Hepatocyte (in vitro differentiated cells): ENCODE measurements around the gene PCSK6. TPM values are rescaled to one million over a fixed set of nuclear protein-coding genes. Genes with fewer than 3 reads are reported as not detected.

ENCODE experiments used
- DNase-seq: peaks from one replicate; pipeline ENCODE4 v3.0.0-alpha.2; 2016; ENCODE audit warnings: low spot score
- H2AFZ ChIP-seq: fragments of 200-600 bp; sonication (generic); 2 replicates; pipeline ENCODE4 v1.6.0; 2016; ENCODE audit warnings: antibody characterized with exemption, mild to moderate bottlenecking
- H3K27ac ChIP-seq: fragments of 200-600 bp; sonication (generic); 2 replicates; pipeline ENCODE4 v1.5.1; 2016; ENCODE audit warnings: mild to moderate bottlenecking
- H3K27me3 ChIP-seq: fragments of 200-600 bp; sonication (generic); 2 replicates; pipeline ENCODE4 v1.6.1; 2016
- H3K36me3 ChIP-seq: fragments of 200-600 bp; sonication (generic); replicated peaks from 2 replicates; pipeline ENCODE4 v1.5.1; 2016; ENCODE audit warnings: low read depth; ENCODE audit not compliant: insufficient read depth
- H3K4me1 ChIP-seq: fragments of 200-600 bp; sonication (generic); 2 replicates; pipeline ENCODE4 v1.5.1; 2016; ENCODE audit warnings: mild to moderate bottlenecking, moderate library complexity; ENCODE audit not compliant: insufficient read depth
- H3K4me2 ChIP-seq: fragments of 200-600 bp; sonication (generic); 2 replicates; pipeline ENCODE4 v1.6.0; 2016
- H3K4me3 ChIP-seq: fragments of 200-600 bp; sonication (generic); 2 replicates; pipeline ENCODE4 v1.5.1; 2016; ENCODE audit warnings: mild to moderate bottlenecking
- H3K79me2 ChIP-seq: fragments of 200-600 bp; sonication (generic); 2 replicates; pipeline ENCODE4 v1.6.0; 2017; ENCODE audit warnings: mild to moderate bottlenecking
- H3K9me2 ChIP-seq: fragments of 200-600 bp; sonication (generic); replicated peaks from 2 replicates; pipeline ENCODE4 v1.6.0; 2017; ENCODE audit warnings: mild to moderate bottlenecking; ENCODE audit not compliant: insufficient read depth
- H3K9me3 ChIP-seq: fragments of 200-600 bp; sonication (generic); 2 replicates; pipeline ENCODE4 v1.5.1; 2016; ENCODE audit warnings: low read depth, mild to moderate bottlenecking
- H4K20me1 ChIP-seq: fragments of 200-600 bp; sonication (generic); 2 replicates; pipeline ENCODE4 v1.6.0; 2016; ENCODE audit warnings: mild to moderate bottlenecking; ENCODE audit not compliant: insufficient read depth, poor library complexity, severe bottlenecking
- EZH2 ChIP-seq: fragments of 200-600 bp; sonication (generic); IDR thresholded peaks from 2 replicates; pipeline ENCODE4 v1.6.1; 2016; ENCODE audit warnings: antibody characterized with exemption, mild to moderate bottlenecking, borderline replicate concordance
- EZH2phosphoT487 ChIP-seq: fragments of 200-600 bp; sonication (generic); IDR thresholded peaks from one replicate; pipeline ENCODE4 v1.6.1; 2018; ENCODE audit warnings: antibody characterized with exemption, mild to moderate bottlenecking, low read depth, moderate library complexity; ENCODE audit not compliant: unreplicated experiment, severe bottlenecking
- WGBS: methylation state at CpG from one replicate; pipeline ENCODE4 v1.1.6; 2016; ENCODE audit warnings: low lambda C conversion rate; ENCODE audit errors: missing lambda C conversion rate; 5-methylcytosine and 5-hydroxymethylcytosine counted together
- polyA plus RNA-seq: library from polyadenylated mRNA; unstranded; fragments of >200 nt; fragmentation: Nextera tagmentation; extraction: Ambion mirVana; gene quantifications from 2 replicates; pipeline ENCODE4 v1.2.1, GENCODE V29; 2016
- total RNA-seq: library from RNA; depleted of rRNA; stranded (reverse); fragments of >200 nt; gene quantifications from 2 replicates; pipeline ENCODE4 v1.2.3, GENCODE V29; 2014
- TF ChIP-seq, protein P1 (sequence below): fragments of 200-600 bp; sonication (generic); IDR thresholded peaks from 2 replicates; pipeline ENCODE4 v1.5.1; 2016; ENCODE audit warnings: antibody characterized with exemption, mild to moderate bottlenecking; ENCODE audit not compliant: poor library complexity

PCSK6 gene
- total and polyA plus RNA-seq, 2 experiments from 2014 or later = 31.7 to 40.5 TPM

DNA sequence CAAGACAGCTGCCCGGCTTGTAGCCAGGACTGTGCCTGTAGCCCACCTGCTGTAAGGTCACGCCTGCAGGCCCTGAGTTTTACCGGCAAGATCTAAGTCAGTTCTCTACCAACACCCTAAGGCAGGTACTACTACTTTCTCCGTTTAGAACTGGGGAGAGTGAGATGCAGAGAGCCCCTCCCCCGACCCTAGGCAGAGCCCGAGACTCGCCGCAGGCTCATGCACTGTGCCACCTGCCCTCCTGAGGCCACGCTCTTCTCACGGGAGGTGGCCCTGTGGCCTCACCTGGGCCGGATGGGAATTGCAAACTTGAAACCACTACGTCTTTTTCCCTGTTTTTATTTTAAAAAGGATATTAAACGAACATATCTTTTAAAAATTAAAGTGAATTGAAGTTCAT is 36.9 kb upstream of the PCSK6 start:
- Histone ChIP-seq H3K9me3 (no peaks in the 10 kb centered on the region), H3K36me3 (no peaks in the 10 kb centered on the region), H4K20me1 (no peaks in the 10 kb centered on the region), H3K79me2 (no peaks in the 10 kb centered on the region), H3K4me2 (no peak overlapping the region), H2AFZ (no peak overlapping the region), H3K27me3 (no peaks in the 10 kb centered on the region), H3K27ac (no peak overlapping the region), H3K9me2 (no peaks in the 10 kb centered on the region), H3K4me1 (peaks cover 16% of the 10 kb centered on the region), H3K4me3 (no peak overlapping the region)
- DNase-seq = no peak
- 87% methylated on average over 13 of the region's 13 CpGs for WGBS
- TF ChIP-seq, protein P1, sequence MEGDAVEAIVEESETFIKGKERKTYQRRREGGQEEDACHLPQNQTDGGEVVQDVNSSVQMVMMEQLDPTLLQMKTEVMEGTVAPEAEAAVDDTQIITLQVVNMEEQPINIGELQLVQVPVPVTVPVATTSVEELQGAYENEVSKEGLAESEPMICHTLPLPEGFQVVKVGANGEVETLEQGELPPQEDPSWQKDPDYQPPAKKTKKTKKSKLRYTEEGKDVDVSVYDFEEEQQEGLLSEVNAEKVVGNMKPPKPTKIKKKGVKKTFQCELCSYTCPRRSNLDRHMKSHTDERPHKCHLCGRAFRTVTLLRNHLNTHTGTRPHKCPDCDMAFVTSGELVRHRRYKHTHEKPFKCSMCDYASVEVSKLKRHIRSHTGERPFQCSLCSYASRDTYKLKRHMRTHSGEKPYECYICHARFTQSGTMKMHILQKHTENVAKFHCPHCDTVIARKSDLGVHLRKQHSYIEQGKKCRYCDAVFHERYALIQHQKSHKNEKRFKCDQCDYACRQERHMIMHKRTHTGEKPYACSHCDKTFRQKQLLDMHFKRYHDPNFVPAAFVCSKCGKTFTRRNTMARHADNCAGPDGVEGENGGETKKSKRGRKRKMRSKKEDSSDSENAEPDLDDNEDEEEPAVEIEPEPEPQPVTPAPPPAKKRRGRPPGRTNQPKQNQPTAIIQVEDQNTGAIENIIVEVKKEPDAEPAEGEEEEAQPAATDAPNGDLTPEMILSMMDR = no peak
- TF ChIP-seq EZH2phosphoT487 = no peak
- TF ChIP-seq EZH2 = no peak

- Histone ChIP-seq H4K20me1 (no peaks in the 10 kb centered on the region), H3K4me3 (no peak overlapping the region), H3K4me2 (no peak overlapping the region), H3K4me1 (peaks cover 16% of the 10 kb centered on the region), H3K27me3 (no peaks in the 10 kb centered on the region), H3K36me3 (no peaks in the 10 kb centered on the region), H2AFZ (no peak overlapping the region), H3K9me3 (no peaks in the 10 kb centered on the region), H3K9me2 (no peaks in the 10 kb centered on the region), H3K79me2 (no peaks in the 10 kb centered on the region), H3K27ac (no peak overlapping the region)
- WGBS = 92% methylated on average over 8 of the region's 8 CpGs
- DNase-seq = no peak
- TF ChIP-seq EZH2phosphoT487 (no peak), EZH2 (no peak)
- TF ChIP-seq, protein P1 = no peak
Measured at GRCh38 chr15:101526021-101526420, 36.5 kb upstream of the PCSK6 start.

- no peaks in the 10 kb centered on the region for H3K9me2 ChIP-seq
- H3K27ac ChIP-seq = no peak overlapping the region
- H3K4me1 ChIP-seq = peaks cover 16% of the 10 kb centered on the region
- TF ChIP-seq, protein P1 = no peak
- TF ChIP-seq EZH2 (no peak), EZH2phosphoT487 (no peak)
- no peaks in the 10 kb centered on the region for H3K9me3 ChIP-seq
- H2AFZ ChIP-seq = no peak overlapping the region
- WGBS = 94% methylated on average over 10 of the region's 10 CpGs
- H3K36me3 ChIP-seq = no peaks in the 10 kb centered on the region
- no peak for DNase-seq
- no peaks in the 10 kb centered on the region for H3K79me2 ChIP-seq
- H3K27me3 ChIP-seq = no peaks in the 10 kb centered on the region
- no peak overlapping the region for H3K4me2 ChIP-seq
- H4K20me1 ChIP-seq = no peaks in the 10 kb centered on the region
- H3K4me3 ChIP-seq = no peak overlapping the region
Measured at GRCh38 chr15:101525087-101525669, 35.7 kb upstream of the PCSK6 start.

DNA sequence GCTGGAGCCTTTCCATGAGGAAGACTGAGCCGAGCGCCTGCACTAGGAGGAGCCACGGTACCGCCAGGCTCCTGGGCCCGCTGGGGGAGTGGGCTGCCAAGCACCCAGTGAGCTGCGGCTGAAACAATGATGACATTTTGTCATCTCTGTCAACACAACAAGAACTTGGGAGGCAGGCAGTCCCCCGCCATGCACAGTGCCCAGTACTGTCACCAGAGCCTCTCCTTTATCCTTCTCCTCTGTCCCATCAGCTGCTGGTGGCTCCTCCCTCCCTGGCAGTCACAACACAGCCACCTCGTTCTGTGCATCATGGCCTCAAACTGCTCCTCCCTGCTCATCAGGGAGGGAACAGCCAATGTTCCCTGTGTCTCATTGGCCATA is 34.0 kb upstream of the PCSK6 start:
- Histone ChIP-seq H3K4me1 (peaks cover 9% of the 10 kb centered on the region), H4K20me1 (no peaks in the 10 kb centered on the region), H3K79me2 (no peaks in the 10 kb centered on the region), H2AFZ (no peak overlapping the region), H3K27ac (no peak overlapping the region), H3K27me3 (no peaks in the 10 kb centered on the region), H3K4me2 (no peak overlapping the region), H3K4me3 (no peak overlapping the region), H3K9me2 (no peaks in the 10 kb centered on the region), H3K36me3 (no peaks in the 10 kb centered on the region), H3K9me3 (no peaks in the 10 kb centered on the region)
- no peak for TF ChIP-seq EZH2
- TF ChIP-seq EZH2phosphoT487 = no peak
- TF ChIP-seq, protein P1 = no peak
- WGBS = 84% methylated on average over 8 of the region's 8 CpGs
- DNase-seq = no peak
